H1 (cell line): ENCODE measurements around the gene ADAMTS13. TPM values are rescaled to one million over a fixed set of nuclear protein-coding genes. Genes with fewer than 3 reads are reported as not detected.

Source experiments
- HDAC2 ChIP-seq, 2 experiments: fragments of 300-600 bp in 1 of 2; sonication (generic) in 1 of 2; IDR thresholded peaks; 2 replicates each; pipeline ENCODE4 v1.6.1; 2011 to 2012; ENCODE audit warnings: low read depth in 2 of 2, low read length in 2 of 2, mild to moderate bottlenecking in 2 of 2, moderate library complexity in 2 of 2, borderline replicate concordance in 1 of 2, inconsistent platforms in 1 of 2
- polyA plus RNA-seq, 7 experiments: library from polyadenylated mRNA; depleted of rRNA in 3 of 7; stranded (reverse) in 5 of 7; unstranded in 2 of 7; fragments of >200 nt in 5 of 7; fragments of 200-250 nt in 2 of 7; gene quantifications; 1 replicate in 5 of 7; 2 replicates in 1 of 7; 4 replicates in 1 of 7; pipeline versions ENCODE4 v1.2.1 to v1.2.3, GENCODE V29; 2011 to 2013; ENCODE audit warnings: missing spikeins in 2 of 7, mixed read lengths in 2 of 7
- total RNA-seq: library from RNA; stranded (reverse); fragmentation: NEBNext Ultra II Directional; extraction: Animal tissue kit (Norgen Biotek cat#: 25700); gene quantifications from 2 replicates; pipeline ENCODE4 v1.2.1, GENCODE V29; 2021

ADAMTS13 gene
- total and polyA plus RNA-seq, 2 of the 8 experiments (the other 6 are each of a cell fraction or from before 2014, with no cell fraction given), result 4.4 to 5.8 TPM

- TF ChIP-seq HDAC2 (IDR thresholded peaks at IDR 0.05; ENCODE audit: borderline replicate concordance in 1 of 2, low read depth in 2 of 2, low read length in 2 of 2), result no peak
Measured at GRCh38 chr9:133380734-133381133, 41.4 kb upstream of the ADAMTS13 start (continued).
